ENCODE data around the gene FBXL16.

Gene FBXL16

DNA sequence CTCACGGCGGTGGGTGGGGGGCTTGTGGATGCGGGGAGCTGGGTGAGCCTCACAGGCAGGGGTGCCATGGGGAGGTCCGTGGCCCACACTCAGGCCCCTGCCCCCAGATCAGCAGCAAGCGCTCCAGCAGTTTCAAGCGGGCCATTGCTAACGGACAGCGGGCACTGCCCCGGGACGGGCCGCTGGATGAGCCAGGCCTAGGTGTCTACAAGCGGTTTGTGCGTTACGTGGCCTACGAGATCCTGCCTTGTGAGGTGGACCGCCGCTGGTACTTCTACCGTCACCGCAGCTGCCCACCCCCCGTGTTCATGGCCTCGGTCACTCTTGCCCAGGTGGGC, 29.1 kb downstream of the FBXL16 start:
- no peak for DNase-seq

DNA sequence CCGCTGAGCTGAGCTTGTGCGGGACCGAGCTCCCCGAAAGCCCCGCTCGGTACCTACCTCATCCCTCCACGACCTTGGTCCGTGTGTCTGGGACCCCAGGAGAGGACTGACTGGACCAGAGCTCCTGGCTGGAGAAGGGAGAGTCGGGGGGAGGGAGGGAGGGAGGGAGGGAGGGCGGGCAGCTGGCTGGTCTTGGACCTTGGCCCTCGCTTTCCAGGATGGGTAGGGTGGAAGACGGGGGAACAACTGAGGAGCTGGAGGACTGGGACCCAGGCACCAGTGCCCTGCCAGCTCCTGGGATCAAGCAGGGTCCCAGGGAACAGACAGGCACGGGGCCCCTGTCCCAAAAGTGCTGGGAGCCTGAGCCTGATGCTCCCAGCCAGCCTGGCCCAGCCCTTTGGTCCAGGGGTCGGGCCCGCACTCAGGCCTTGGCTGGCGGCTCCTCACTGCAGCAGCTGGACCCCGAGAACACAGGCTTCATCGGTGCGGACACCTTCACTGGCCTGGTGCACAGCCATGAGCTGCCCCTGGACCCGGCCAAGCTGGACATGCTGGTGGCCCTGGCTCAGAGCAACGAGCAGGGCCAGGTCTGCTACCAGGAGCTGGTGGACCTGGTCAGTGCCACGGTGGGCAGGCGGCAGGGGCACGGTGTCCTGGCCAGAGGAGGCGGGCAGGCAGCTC, 29.6 kb downstream of the FBXL16 start:
- DNase-seq: no peak

DNA sequence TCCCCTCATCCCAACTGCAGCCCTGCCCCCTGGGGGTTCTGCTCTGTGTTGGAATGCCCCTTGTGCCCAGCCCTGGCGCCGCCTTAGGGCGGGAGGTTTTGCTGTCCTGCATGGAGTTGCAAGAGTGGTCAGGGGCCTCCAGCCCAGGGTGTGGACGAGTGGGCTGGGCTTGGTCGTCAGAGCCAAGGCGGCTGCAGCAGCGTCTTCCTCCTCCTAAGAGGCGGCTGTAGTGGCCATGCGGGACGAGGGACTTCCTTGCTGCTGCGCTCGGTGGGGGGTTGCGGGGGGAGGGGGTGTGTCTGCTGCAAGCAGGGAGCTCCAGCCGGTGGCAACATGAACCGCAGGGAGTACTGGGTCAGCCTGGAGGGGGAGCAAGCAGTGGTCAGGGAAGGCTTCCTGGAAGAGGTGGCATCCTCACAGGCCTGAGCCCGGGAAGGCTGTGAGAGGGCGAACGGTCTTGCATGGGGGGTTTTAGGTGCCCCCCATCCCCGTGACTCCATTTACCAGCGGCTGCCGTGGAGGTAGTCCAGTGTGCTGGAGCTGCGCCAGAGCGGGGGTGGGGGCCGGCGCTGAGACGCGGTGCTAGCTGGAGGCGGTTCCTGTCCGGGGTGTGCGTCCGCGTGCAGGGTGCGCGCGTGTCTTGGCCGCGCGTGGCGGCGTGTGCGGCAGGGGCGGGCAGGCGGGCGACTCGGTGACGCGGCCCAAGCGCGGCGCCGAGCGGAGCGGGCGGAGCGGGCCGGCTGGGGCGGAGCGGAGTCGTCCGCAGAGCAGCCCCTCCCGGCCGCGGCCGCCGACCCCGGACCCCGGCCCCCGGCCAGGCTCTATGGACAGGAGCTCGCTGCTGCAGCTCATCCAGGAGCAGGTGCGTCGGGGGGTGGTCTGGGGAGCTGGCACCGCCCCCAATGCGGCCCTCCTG, 30.4 kb downstream of the FBXL16 start, which contains the start of gene RHBDL1:
RHBDL1 (plus strand) TSS at position 704 of the 916 bp plus-strand sequence; CDS start at position 824, 120 bp downstream.
- no peak for DNase-seq

DNA sequence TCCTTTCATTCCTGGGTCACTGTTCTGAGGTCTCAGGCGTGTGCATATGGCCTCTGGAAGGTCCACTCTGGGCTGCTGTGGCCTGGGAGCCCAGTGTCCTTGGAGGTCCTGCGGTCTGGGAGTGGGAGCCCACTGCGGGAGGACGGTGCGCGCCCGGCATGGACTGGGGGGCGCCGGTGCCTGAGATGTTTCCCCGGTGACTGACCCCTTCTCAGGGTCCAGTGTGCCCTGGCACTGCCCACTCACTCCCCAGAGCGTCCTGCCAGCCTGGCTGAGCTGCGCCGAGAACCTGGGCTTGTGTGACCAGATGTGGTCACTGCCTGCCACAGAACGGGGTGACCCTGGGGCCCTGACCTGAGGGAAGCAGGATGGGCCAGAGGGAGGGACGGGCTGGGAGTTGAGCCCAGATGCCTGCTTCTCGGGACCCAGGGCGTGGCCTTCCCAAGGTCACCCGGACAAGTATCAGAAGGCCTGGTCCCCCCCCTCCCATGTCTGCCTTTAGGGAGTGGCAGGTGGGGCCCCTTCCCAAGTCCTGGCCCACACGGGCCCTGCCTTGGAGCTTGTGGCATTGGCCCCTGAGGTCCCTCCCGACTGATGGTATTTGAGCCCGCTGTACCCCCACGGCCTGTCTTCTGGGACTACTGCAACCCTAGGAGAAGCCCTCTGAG, 31.3 kb downstream of the FBXL16 start:
- no peak for DNase-seq

DNA sequence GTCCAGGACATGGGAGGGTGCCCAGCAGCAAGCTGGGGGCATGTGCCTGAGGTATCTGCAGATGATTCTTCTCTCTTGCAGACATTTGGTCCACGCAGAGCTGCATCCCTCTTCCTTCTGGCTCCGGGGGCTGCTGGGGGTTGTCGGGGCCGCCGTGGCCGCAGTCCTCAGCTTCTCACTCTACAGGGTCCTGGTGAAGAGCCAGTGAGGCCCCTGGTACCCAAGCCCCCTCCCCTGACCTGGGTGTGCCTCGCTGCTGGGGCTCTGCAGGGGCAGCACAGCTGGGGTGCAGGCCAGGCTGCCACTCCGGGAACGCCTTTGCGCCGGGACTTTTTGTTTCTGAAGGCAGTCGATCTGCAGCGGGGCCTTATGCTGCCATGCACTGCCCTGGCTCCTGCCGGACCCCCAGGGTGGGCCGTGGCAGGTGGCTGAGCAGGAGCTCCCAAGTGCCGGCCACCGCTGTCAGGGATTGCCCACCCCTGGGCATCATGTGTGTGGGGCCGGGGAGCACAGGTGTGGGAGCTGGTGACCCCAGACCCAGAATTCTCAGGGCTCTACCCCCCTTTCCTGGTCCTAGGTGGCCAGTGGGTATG, 32.1 kb downstream of the FBXL16 start:
- no peak for DNase-seq

DNA sequence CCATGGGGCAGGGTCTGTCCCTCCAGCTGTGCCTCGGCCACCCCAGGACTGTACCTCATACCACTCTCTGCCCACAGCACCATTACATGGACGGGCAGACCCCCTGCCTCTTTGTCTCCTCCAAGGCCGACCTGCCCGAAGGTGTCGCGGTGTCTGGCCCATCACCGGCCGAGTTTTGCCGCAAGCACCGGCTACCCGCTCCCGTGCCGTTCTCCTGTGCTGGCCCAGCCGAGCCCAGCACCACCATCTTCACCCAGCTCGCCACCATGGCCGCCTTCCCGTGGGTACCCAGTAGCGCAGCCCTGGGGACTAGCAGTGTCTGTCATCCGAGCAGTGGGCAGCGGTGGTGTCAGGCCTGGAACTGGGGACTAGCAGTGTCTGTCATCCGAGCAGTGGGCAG, 32.8 kb downstream of the FBXL16 start:
- no peak for DNase-seq

DNA sequence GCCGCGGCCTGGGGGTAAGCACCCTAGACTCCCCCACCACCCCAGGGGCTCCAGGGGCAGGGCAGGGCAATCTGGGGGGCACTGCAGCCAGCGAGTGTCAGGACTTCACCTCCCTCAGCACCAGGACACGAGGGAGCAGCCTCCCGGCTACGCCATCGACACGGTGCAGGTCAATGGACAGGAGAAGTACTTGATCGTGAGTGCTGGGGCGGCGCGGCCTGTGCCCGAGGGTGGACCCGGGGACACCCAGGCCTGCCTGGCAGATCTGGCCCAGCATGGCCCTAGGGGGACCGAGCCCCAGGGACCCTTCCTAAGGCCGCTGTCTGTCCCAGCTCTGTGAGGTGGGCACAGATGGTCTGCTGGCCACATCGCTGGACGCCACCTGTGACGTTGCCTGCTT, 33.2 kb downstream of the FBXL16 start:
- DNase-seq: no peak

DNA sequence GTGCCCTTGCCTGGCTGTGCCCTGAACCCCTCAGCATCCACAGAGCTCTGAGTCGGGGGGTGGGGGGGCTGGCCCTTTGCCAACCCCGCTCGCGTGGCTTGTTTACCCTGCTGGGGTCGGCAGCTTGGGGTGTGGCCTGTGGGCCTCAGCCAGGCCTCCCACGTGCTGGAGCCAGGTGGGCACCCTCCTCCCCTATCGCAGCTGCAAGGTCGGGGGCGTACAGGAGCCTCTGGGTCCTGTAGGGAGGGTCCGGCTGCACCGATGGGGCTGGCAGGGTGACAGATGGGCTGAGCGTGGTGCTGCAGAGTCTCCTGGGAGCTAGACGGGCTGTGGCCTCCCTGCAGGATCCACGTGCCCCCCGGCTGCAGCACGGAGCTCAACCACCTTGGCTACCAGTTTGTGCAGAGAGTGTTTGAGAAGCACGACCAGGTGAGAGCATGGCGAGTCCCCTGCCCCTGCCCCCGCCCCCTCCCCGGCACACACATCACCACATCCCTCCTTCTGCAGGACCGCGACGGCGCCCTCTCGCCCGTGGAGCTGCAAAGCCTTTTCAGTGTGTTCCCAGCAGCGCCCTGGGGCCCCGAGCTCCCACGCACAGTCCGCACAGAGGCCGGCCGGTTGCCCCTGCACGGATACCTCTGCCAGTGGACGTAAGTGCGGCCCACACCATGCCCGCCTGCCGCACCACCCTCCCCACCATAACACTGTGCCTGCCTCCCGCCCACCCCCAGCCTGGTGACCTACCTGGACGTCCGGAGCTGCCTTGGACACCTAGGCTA, 34.1 kb downstream of the FBXL16 start:
- no peak for DNase-seq

DNA sequence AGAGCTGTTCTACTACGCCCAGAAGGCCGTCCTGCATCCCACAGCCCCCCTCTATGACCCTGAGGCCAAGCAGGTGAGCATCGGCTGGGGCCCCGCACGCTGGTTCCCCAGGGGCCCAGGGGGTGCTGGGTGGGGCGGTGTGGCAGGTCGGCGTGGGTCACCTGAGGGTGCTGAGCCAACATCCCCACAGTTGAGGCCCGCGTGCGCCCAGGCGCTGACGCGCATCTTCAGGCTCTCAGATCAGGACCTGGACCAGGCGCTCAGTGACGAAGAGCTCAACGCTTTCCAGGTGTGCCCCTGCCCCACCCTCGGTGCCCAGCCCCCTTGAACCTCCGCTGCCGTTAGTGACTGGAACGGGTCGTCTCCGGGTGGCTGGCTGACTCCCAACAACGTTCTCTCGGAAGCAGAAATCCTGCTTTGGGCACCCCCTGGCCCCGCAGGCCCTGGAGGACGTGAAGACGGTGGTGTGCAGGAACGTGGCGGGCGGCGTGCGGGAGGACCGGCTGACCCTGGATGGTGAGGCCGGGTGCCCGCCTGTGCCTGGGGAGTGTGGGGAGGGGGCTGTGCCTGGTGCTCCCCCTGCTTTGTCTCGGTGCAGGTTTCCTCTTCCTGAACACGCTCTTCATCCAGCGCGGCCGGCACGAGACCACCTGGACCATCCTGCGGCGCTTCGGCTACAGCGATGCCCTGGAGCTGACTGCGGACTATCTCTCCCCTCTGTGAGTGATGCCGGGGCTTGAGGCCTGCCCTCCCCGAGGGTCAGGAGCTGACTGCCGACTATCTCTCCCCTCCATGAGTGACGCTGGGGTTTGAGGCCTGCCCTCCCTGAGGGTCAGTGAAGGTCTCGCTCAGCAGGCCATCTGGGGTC, 34.9 kb downstream of the FBXL16 start:
- no peak for DNase-seq

DNA sequence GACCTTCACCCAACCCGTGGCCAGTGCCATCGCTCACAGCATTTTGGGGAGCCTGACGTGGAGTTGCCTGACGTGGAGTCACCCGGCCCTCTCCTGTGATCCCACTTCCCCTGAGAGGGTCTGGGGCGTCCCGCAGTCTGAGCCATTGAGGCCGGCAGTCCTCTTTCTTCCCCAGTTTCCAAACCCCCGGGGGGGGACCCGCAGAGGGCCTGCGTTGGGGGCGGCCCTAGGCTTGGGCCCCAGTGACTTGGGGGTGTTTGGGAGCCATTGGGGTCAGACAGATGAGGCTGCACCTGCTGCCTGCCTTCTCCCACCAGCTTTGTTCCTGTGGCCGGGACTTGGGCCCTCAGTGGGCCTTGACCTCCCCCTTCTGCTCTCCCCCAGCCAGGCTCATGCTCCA, 35.9 kb downstream of the FBXL16 start:
- DNase-seq: no peak

DNA sequence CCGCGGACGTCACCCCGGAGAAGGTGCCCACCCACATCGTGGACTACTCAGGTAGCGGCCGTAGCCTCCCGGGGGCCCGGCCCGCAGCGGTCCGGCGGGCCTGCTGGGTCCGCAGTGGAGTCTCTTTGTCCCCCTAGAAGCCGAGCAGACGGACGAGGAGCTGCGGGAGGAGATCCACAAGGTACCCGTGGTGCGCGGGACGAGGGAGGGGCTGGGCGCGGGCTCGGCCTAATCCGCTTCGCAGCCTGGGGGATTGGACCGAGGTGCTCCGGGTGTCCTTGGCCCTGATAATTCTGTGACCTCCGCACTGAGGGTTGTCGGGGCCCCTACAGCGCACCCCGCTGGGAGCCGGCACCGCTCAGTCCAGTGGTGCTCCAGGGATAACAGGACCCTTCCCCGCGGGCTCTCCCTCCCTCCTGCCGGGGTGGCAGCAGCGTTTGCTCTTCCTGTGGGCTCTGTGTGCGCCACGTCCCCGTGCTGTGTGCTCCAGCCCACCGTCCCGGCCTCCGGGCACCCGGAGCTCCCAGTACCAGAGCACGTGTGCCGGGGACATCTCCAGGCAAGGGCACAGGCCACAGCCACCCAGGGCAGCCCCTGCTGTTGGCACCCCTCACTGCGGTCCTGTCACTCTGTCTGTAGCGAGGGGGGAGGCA, 37.0 kb downstream of the FBXL16 start:
- no peak for DNase-seq

DNA sequence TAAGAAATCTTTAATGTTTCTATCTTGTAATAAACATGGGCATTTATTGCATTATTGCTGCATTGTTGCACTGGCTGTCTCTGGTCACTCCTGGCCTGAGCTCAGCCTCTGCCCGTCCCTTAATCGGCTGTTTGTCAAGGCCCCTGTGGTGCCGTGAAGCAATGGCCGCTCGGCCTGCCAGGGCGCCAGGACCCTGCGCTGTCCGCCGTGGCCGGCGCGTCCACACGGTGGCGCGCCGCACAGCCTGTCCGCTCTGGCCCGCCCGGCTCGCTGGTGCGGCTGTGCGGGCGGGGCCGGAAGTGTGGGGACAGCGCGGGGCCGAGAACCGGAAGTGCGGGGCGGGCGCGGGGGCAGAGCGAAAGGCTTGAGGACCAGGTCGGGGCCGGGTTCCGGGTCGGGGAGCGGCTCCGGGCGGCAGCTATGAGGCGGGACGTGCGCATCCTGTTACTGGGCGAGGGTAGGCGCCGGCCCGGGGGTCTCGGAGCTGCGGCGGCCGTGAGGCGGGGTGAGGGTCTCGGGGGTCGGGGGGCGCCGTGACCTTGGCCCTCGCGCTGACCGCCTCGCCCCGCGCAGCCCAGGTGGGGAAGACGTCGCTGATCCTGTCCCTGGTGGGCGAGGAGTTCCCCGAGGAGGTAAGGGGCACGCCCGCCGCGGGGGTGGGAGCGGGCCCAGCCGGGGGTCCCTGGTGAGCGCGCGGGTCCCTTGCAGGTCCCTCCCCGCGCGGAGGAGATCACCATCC, 37.7 kb downstream of the FBXL16 start, which contains the start of gene RHOT2:
RHOT2 (plus strand) TSS at position 353 of the 739 bp plus-strand sequence; CDS start at position 421, 68 bp downstream.
- peak; percentile 48 to 80 for DNase-seq

DNA sequence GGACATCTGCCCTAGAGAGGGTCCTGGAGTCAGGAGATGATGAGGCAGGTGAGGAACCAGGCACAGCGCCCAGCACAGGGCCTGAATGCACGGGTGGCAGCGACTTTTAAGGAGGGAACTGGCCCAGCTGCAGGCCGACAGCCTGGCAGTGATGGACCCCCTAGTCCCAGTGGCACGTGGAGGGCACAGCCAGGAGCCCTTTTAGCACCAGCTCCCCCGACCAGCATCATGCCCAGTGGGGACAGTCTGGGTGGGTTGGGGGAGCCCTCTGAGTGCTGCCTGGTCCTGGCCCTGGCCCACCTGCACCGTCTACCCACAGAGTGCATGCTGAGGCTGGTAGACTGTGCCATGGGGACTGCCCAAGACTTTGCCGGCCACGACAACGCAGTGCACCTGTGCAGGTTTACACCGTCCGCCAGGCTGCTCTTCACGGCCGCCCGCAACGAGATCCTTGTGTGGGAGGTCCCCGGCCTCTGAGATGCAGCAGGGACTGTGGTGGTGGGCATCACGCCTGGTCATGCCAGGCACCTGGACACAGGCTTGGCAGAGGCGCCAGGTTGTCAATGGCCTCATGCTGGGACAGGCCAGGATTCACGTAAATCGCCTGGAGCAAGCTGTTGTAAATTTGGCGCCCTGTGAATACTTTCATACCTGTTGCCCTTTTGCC, 38.4 kb downstream of the FBXL16 start:
- DNase-seq: no peak

DNA sequence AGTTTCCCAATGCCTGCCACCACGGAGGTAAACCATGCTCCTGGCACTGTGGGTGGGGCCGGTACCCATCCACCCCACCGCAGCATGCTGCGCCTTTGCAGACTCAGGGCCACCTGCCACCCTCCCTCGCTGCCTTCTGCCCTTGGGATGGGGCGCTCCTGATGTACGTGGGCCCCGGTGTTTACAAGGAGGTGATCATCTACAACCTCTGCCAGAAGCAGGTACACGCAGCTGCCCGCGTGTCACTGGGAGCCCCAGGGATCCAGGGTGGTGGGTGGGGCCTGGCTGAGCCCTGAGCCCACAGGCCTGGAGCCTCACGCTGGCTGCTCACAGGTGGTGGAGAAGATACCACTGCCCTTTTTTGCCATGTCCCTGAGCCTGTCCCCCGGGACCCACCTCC, 39.0 kb downstream of the FBXL16 start:
- no peak for DNase-seq

DNA sequence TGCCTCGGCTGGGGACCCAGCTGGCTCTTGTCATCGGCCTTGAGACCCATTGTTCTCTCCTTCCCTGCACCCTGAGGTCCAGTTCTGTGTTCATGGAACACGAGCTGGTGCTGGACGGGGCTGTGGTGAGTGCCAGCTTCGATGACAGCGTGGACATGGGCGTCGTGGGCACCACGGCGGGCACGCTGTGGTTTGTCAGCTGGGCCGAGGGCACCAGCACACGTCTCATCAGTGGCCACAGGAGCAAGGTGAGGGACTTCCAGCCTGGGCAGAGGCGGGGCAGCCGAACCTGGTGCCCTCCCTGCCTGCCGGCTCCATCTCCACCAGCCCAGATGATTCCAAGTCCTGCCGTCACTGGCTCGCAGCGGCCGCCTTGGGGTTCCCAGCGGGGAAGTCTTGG, 43.0 kb downstream of the FBXL16 start:
- DNase-seq: no peak

DNA sequence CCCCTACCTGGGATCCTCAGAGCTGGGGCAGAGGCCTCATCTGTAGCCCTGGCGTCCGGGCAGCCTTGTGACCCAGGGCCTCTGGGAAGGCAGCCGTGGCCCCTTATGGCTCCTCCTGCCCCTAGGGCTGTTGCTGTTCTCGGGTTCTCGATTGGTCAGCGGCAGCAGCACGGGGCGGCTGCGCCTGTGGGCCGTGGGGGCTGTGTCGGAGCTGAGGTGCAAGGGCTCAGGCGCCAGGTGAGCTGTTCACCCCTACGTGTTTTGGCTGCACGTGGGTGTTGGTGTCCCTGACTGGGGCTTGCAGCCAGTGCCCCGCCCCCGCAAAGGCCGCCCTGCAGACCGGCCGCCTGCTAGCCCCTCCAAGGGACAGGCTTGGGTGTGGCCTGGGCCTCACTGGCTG, 43.5 kb downstream of the FBXL16 start:
- no peak for DNase-seq

DNA sequence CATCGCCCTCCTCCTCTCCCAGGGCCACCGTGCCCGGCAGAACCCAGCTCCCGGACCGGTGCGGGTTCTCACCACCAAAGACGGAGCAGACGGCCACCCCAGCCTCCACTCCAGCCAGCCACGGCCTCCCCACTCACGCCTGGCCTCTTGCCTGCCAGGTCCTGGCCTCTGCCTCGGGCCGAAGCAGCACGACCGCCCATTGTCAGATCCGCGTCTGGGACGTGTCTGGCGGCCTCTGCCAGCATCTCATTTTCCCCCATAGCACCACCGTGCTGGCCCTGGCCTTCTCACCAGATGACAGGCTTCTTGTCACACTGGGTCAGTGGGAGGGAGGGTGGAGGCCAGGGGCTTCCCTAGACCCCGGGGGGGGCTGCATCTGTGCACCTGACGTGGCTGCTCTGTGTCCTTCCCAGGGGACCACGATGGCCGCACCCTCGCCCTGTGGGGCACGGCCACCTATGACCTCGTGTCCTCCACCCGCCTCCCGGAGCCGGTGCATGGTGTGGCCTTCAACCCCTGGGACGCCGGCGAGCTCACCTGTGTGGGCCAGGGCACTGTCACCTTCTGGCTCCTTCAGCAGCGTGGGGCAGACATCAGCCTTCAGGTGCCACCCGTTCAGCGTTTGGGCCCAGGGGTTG, 44.3 kb downstream of the FBXL16 start:
- DNase-seq: no peak

DNA sequence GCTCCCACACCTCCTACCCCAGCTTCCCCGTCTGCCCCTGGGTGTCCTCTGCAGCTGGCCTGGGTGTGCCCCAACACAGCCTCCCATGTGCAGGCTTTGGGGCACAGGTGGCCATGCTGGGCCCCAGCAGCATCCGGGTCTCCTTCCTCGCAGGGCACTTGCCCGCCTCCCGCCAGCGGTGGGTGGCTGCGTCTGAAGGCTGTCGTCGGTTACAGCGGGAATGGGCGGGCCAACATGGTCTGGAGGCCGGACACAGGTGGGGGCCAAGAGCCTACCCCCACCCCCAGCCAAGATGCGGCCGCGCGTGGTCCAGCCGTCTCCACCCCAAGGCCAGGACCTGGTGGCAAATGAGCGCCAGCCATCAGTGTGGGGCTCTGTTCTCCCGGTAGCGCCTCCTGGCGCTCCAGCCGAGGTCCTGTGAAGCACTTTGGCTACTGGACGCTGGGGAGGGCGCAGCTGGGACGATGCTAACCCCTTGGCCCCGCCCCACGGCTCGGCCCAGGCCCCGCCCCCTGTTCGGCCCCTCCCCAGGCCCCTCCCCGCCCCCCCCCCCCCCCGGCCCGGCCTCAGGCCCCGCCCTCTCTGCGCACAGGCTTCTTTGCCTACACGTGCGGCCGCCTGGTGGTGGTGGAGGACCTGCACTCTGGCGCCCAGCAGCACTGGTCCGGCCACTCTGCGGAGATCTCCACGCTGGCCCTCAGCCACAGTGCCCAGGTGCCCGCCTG, 45.0 kb downstream of the FBXL16 start:
- DNase-seq: peak; percentile 24 to 48
